Measurements from ENCODE around the gene ATP11A. TPM values are rescaled to one million over a fixed set of nuclear protein-coding genes. Genes with fewer than 3 reads are reported as not detected.

ATP11A gene
- total RNA-seq, 1 experiment from 2014 or later = 80.4 TPM

- intact Hi-C loops (cut with micrococcal nuclease) = no loop called here
- DNase-seq (ENCODE audit: low read depth, low spot score) (no peak), ATAC-seq (no peak)
- Histone ChIP-seq H3K4me3 (replicated peaks in 1 of 2; ENCODE audit: low read depth in 1 of 2, low read length in 2 of 2) (no peak overlapping the region), H4K20me1 (ENCODE audit: insufficient read depth) (no peaks in the 10 kb centered on the region), H3K27me3 (ENCODE audit: insufficient read depth, low read length) (no peaks in the 10 kb centered on the region), H3K36me3 (ENCODE audit: control insufficient read depth in 1 of 2, insufficient read depth in 2 of 2, low read length in 2 of 2) (peaks cover 3 to 14% of the 10 kb centered on the region in 2 experiments; a peak in 3 of 4 replicates), H3K4me2 (ENCODE audit: low read length) (no peak overlapping the region), H2AFZ (ENCODE audit: low read depth, low read length, poor library complexity, severe bottlenecking) (no peak overlapping the region), H3K9ac (ENCODE audit: low read length) (no peak overlapping the region), H3K9me3 (ENCODE audit: control insufficient read depth in 1 of 2, insufficient read depth in 1 of 2, low read depth in 1 of 2, low read length in 2 of 2) (no peaks in the 10 kb centered on the region), H3K9me2 (ENCODE audit: insufficient read depth) (no peaks in the 10 kb centered on the region), H3K4me1 (ENCODE audit: control insufficient read depth in 1 of 2, insufficient read depth in 2 of 2, low read length in 2 of 2) (no peaks in the 10 kb centered on the region), H3K27ac (ENCODE audit: low read depth, low read length) (no peak overlapping the region), H3K79me2 (ENCODE audit: insufficient read depth, low read length) (no peaks in the 10 kb centered on the region)
- ChIA-PET RAD21 (ENCODE audit: low non-redundant PET in 1 of 2, low total read pairs in 2 of 2, uncharacterized antibody in 2 of 2, unreplicated experiment in 2 of 2) (no interaction called here), CTCF (no interaction called here), POLR2A (no interaction called here)
- TF ChIP-seq CBX3 (IDR thresholded peaks at IDR 0.05; ENCODE audit: low read depth) (no peak), ZFX (IDR thresholded peaks at IDR 0.05) (no peak), POLR2AphosphoS5 (IDR thresholded peaks at IDR 0.05; ENCODE audit: low read depth, low read length) (no peak), REST (IDR thresholded peaks at IDR 0.05; ENCODE audit: low read depth) (no peak), SRF (IDR thresholded peaks at IDR 0.05; ENCODE audit: low read depth) (no peak), POLR2A (IDR thresholded peaks at IDR 0.05; ENCODE audit: borderline replicate concordance, extremely low read depth, insufficient read depth, insufficient read length) (no peak), EGR1 (IDR thresholded peaks at IDR 0.05; ENCODE audit: low read depth) (no peak), MAX (IDR thresholded peaks at IDR 0.05) (no peak), EZH2phosphoT487 (IDR thresholded peaks at IDR 0.05; ENCODE audit: borderline replicate concordance) (no peak), JUND (IDR thresholded peaks at IDR 0.05) (no peak), CTCF (IDR thresholded peaks at IDR 0.05 in 2 of 3, conservative IDR thresholded peaks at IDR 0.05 in 1 of 3; ENCODE audit: borderline replicate concordance in 1 of 3, insufficient read depth in 1 of 3, low read depth in 2 of 3, low read length in 2 of 3) (no peak), YY1 (IDR thresholded peaks at IDR 0.05; ENCODE audit: extremely low read depth, insufficient replicate concordance, low read depth, low read length) (no peak), TCF7L2 (IDR thresholded peaks at IDR 0.05; ENCODE audit: borderline replicate concordance, extremely low read depth, insufficient read depth, insufficient read length) (no peak), ZBTB33 (IDR thresholded peaks at IDR 0.05; ENCODE audit: extremely low read depth, insufficient replicate concordance, low read length) (no peak), ELF1 (IDR thresholded peaks at IDR 0.05; ENCODE audit: borderline replicate concordance, low read depth) (no peak), EZH2 (IDR thresholded peaks at IDR 0.05) (no peak), SP1 (IDR thresholded peaks at IDR 0.05; ENCODE audit: low read depth) (no peak), ATF3 (IDR thresholded peaks at IDR 0.05) (no peak)
- no TSS peak for BruUV-seq (replicated peaks)
These were observed 172.2 kb downstream of the ATP11A start for GRCh38 chr13:112861876-112862615.

Data from HCT116 (cell line).